ENCODE results near the gene L1CAM. TPM values are rescaled to one million over a fixed set of nuclear protein-coding genes. Genes with fewer than 3 reads are reported as not detected.

L1CAM gene
- total and polyA plus RNA-seq, 9 of the 15 experiments (the other 6 are each of a cell fraction or from before 2014, with no cell fraction given), result 0.09 to 0.86 (median 0.26) TPM; not detected in 3

GRCh38 chrX:153897899-153898298 is 11.9 kb upstream of the L1CAM start (continued):
- peak; percentile 89 for TF ChIP-seq VEZF1 (CRISPR knock-in tag; IDR thresholded peaks at IDR 0.05)
- no peak for TF ChIP-seq RERE (CRISPR knock-in tag; IDR thresholded peaks at IDR 0.05; ENCODE audit: borderline replicate concordance)
- TF ChIP-seq, protein P1, sequence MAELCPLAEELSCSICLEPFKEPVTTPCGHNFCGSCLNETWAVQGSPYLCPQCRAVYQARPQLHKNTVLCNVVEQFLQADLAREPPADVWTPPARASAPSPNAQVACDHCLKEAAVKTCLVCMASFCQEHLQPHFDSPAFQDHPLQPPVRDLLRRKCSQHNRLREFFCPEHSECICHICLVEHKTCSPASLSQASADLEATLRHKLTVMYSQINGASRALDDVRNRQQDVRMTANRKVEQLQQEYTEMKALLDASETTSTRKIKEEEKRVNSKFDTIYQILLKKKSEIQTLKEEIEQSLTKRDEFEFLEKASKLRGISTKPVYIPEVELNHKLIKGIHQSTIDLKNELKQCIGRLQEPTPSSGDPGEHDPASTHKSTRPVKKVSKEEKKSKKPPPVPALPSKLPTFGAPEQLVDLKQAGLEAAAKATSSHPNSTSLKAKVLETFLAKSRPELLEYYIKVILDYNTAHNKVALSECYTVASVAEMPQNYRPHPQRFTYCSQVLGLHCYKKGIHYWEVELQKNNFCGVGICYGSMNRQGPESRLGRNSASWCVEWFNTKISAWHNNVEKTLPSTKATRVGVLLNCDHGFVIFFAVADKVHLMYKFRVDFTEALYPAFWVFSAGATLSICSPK (IDR thresholded peaks at IDR 0.05; ENCODE audit: borderline replicate concordance), result no peak
- TF ChIP-seq ZNF354B (CRISPR knock-in tag; IDR thresholded peaks at IDR 0.05), result no peak
- TF ChIP-seq PRPF4 (IDR thresholded peaks at IDR 0.05; ENCODE audit: insufficient read depth, low read depth, low read length, poor library complexity, severe bottlenecking), result no peak
- TF ChIP-seq ZNF253 (CRISPR knock-in tag; conservative IDR thresholded peaks at IDR 0.05), result no peak
- TF ChIP-seq ZNF511 (CRISPR knock-in tag; IDR thresholded peaks at IDR 0.05), result no peak
- TF ChIP-seq, protein P2, sequence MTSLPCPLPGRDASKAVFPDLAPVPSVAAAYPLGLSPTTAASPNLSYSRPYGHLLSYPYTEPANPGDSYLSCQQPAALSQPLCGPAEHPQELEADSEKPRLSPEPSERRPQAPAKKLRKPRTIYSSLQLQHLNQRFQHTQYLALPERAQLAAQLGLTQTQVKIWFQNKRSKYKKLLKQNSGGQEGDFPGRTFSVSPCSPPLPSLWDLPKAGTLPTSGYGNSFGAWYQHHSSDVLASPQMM (CRISPR knock-in tag; IDR thresholded peaks at IDR 0.05), result no peak
- TF ChIP-seq ZNF324 (CRISPR knock-in tag; IDR thresholded peaks at IDR 0.05), result no peak
- peak; percentile 49; the same call in 1 of the 2 replicates for TF ChIP-seq PYGO2 (tag; IDR thresholded peaks at IDR 0.05)
- no peak for TF ChIP-seq MED1 (CRISPR knock-in tag; IDR thresholded peaks at IDR 0.05; ENCODE audit: borderline replicate concordance)
- TF ChIP-seq ZKSCAN1 (IDR thresholded peaks at IDR 0.05; ENCODE audit: low read depth, low read length), result no peak
- no peak for TF ChIP-seq BCLAF1 (IDR thresholded peaks at IDR 0.05; ENCODE audit: borderline replicate concordance in 1 of 2, control insufficient read depth in 1 of 2, low read depth in 2 of 2, low read length in 1 of 2)

Measured in K562 (cell line).